SK-N-SH treated with all-trans-retinoic acid at 6 μM for 48 hours (cell line): ENCODE results near the gene LONP2.

ENCODE experiments used
- TOX ChIP-seq: fragments of 250-450 bp; sonication (Bioruptor Pico); IDR thresholded peaks from 2 replicates; pipeline ENCODE4 v1.8.0; 2021; ENCODE audit warnings: mild to moderate bottlenecking, moderate library complexity, borderline replicate concordance
- TF ChIP-seq, protein P1 (sequence below): fragments of 250-450 bp; sonication (Bioruptor Pico); IDR thresholded peaks from 2 replicates; pipeline ENCODE4 v1.8.0; 2020; ENCODE audit warnings: mild to moderate bottlenecking, moderate library complexity, borderline replicate concordance

DNA sequence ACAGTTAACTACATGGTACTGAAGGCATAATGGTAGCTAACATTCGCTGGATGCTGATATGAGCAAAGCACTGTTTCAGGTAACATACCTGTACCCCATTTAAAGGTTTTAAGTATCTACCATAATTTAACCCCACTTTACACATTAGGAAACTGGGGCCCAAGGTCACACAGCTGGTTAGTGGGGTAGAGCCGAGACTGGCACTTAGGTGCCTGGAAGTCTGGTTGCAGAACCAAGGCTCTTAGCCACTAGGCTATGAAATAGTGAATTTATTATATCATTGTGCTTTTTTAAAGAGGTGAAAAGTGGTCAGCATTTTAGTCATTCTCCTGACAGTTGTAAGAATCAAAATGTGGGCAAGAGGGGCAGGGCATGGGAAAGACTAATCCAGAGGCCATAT lies 115.9 kb downstream of the LONP2 start:
- no peak for TF ChIP-seq TOX (CRISPR knock-in tag)
- TF ChIP-seq, protein P1, sequence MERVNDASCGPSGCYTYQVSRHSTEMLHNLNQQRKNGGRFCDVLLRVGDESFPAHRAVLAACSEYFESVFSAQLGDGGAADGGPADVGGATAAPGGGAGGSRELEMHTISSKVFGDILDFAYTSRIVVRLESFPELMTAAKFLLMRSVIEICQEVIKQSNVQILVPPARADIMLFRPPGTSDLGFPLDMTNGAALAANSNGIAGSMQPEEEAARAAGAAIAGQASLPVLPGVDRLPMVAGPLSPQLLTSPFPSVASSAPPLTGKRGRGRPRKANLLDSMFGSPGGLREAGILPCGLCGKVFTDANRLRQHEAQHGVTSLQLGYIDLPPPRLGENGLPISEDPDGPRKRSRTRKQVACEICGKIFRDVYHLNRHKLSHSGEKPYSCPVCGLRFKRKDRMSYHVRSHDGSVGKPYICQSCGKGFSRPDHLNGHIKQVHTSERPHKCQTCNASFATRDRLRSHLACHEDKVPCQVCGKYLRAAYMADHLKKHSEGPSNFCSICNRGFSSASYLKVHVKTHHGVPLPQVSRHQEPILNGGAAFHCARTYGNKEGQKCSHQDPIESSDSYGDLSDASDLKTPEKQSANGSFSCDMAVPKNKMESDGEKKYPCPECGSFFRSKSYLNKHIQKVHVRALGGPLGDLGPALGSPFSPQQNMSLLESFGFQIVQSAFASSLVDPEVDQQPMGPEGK (CRISPR knock-in tag) = no peak
